SJCRH30 (cell line): Measurements from ENCODE around the gene KCNE3. TPM values are rescaled to one million over a fixed set of nuclear protein-coding genes. Genes with fewer than 3 reads are reported as not detected.

Source experiments
- DNase-seq, 2 experiments: peaks; one replicate each; pipeline ENCODE4 v3.0.0-alpha.2; 2015 to 2020
- H3K27ac ChIP-seq: fragments of 250-450 bp; sonication (Bioruptor Pico); 2 replicates; pipeline ENCODE4 v1.5.1; 2020; ENCODE audit warnings: mild to moderate bottlenecking, moderate library complexity
- H3K27me3 ChIP-seq: fragments of 250-450 bp; sonication (Bioruptor Pico); 2 replicates; pipeline ENCODE4 v1.5.1; 2020; ENCODE audit warnings: mild to moderate bottlenecking, moderate library complexity
- H3K36me3 ChIP-seq: fragments of 250-450 bp; sonication (Bioruptor Pico); 2 replicates; pipeline ENCODE4 v1.5.1; 2020; ENCODE audit warnings: mild to moderate bottlenecking, moderate library complexity
- H3K4me1 ChIP-seq: fragments of 250-450 bp; sonication (Bioruptor Pico); 2 replicates; pipeline ENCODE4 v1.5.1; 2020; ENCODE audit warnings: mild to moderate bottlenecking, moderate library complexity
- H3K4me3 ChIP-seq: fragments of 250-450 bp; sonication (Bioruptor Pico); 2 replicates; pipeline ENCODE4 v1.5.1; 2020; ENCODE audit warnings: mild to moderate bottlenecking, moderate library complexity
- H3K9me3 ChIP-seq: fragments of 250-450 bp; sonication (Bioruptor Pico); replicated peaks from 2 replicates; pipeline ENCODE4 v1.5.1; 2020; ENCODE audit warnings: mild to moderate bottlenecking, moderate library complexity
- total RNA-seq: library from RNA; depleted of rRNA; stranded (reverse); fragments of >200 nt; shearing (Covaris generic); gene quantifications from 2 replicates; pipeline ENCODE4 v1.2.3, GENCODE V29; 2014; rRNA removed

KCNE3 gene, protein sequence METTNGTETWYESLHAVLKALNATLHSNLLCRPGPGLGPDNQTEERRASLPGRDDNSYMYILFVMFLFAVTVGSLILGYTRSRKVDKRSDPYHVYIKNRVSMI
- total RNA-seq = not detected in 2 replicates

DNA sequence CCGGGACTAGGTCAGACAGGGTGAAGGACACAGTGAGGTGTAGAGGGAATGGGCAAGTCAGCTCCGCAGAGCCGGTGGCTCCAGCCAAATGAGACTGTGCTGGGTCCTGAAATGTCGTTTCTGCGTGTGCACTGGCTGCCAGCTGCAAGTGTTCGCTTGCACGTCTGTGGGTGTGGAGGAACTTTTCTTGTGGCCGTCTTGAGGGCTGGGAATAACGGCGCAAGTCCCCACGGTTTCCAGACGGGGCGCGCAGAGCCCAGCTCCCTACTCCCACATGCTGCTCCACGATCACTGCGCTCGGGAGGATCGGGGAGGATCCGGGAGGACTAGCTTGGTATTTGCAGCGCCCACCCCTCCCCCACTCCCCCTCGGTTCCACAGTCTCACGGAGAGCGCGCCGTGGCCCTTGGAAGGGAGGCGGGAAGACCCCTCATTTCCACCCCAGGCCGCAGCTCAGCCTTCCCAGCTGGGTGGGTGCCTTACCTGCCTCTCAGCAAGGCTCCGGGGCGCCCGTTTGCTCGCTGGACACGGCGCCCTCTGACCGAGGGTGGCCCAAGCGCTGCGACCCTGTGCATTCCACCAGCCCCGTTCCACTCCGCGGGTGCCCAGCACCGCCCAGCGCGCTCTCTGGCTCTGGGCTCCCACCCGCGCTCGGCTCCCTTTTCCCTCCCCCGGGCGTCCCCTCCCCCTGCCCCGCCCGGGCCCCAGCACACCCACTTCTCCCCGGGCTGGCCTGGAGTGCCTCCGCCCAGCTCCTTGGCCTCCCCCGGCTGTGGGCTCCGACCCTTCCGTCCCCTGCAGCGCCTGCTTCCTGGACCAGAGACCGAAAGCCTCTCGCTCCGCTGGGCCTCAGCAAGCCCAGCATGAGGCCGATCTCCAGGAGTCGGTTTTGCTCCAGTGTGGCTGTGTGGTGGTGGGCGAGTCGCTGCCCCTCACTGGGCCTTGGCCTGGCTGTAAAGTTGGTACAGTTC lies at the start of gene KCNE3:
Gene KCNE3, minus strand, starts transcription at position 634 of the 970 bp plus-strand sequence. CDS start 9,986 bp downstream, outside the sequence.
- Histone ChIP-seq H3K4me3 (no peak within 1 kb of the TSS), H3K27ac (no peak within 1 kb of the TSS), H3K36me3 (no peaks in the 10 kb centered on the region), H3K27me3 (no peaks in the 10 kb centered on the region), H3K4me1 (no peaks in the 10 kb centered on the region), H3K9me3 (no peaks in the 10 kb centered on the region; the same call in 1 of the 2 replicates)
- no peak for DNase-seq

DNA sequence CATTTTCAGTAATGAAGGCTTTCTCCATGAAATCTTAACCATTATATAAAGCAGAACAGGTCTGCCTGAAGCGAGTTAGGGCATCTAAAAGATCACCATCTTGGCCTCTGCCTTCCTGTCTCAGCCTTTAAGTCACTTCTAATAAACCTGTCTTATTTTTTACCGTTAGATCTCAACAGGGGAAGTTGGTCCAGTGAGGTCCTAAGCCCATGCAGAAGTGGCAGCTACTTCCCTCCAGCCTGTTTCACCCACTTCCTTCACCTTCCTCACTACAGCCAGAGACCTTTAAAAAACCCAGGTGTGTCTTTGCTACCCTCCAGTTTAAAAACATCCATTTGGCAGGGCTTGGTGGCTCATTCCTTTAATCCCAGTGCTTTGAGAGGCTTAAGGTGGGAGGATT lies 40.2 kb upstream of the KCNE3 start:
- no peaks in the 10 kb centered on the region for H3K36me3 ChIP-seq
- peaks cover 3% of the 10 kb centered on the region; the same call in 1 of the 2 replicates for H3K9me3 ChIP-seq
- no peaks in the 10 kb centered on the region for H3K27me3 ChIP-seq
- H3K4me1 ChIP-seq = no peaks in the 10 kb centered on the region
- no peak overlapping the region for H3K27ac ChIP-seq
- no peak overlapping the region for H3K4me3 ChIP-seq
- DNase-seq = no peak

DNA sequence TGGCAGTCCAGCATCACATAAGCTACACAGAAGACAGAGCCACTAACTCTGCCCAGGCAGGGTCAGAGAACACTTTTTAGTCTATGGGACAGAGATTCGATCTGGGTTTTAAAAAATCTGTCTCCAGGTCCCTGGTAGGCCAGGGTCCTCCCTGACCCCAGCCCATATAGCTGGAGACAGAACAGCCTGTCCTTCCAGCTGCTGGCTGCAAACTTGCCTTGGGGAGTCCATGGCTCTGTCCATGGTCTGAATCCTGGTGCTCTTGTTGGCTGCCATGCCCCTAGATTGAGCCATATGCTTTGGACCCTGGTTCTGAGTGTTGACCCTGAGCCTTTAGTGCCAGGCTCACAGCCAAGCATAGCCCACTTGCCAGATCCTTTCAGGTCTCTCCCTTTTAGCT lies 39.5 kb upstream of the KCNE3 start:
- Histone ChIP-seq H3K27me3 (no peaks in the 10 kb centered on the region), H3K27ac (no peak overlapping the region), H3K4me1 (no peaks in the 10 kb centered on the region), H3K4me3 (no peak overlapping the region), H3K36me3 (no peaks in the 10 kb centered on the region), H3K9me3 (peaks cover 4% of the 10 kb centered on the region; the same call in 1 of the 2 replicates)
- no peak for DNase-seq

DNA sequence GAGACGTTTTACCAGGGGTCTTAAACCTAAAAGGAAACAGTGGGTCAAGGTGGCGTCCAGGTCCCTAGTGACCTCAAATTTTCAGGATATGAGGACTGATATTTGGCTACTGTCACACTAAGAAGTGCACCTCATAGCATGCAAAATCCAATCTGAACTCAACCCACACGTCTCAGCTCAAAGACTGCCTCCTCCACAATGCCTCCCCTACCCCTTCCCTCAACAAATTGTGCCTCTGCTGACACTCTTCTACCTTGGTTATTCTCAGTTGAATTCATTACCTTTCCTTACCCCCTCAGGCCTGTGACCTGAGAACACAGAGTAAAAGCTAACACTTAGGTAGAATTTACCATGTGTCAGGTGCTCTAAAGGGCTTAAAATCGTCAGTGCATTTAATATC lies 38.6 kb upstream of the KCNE3 start:
- Histone ChIP-seq H3K27ac (no peak overlapping the region), H3K4me3 (no peak overlapping the region), H3K4me1 (no peaks in the 10 kb centered on the region), H3K36me3 (no peaks in the 10 kb centered on the region), H3K27me3 (no peaks in the 10 kb centered on the region), H3K9me3 (peaks cover 4% of the 10 kb centered on the region; the same call in 1 of the 2 replicates)
- DNase-seq = no peak

DNA sequence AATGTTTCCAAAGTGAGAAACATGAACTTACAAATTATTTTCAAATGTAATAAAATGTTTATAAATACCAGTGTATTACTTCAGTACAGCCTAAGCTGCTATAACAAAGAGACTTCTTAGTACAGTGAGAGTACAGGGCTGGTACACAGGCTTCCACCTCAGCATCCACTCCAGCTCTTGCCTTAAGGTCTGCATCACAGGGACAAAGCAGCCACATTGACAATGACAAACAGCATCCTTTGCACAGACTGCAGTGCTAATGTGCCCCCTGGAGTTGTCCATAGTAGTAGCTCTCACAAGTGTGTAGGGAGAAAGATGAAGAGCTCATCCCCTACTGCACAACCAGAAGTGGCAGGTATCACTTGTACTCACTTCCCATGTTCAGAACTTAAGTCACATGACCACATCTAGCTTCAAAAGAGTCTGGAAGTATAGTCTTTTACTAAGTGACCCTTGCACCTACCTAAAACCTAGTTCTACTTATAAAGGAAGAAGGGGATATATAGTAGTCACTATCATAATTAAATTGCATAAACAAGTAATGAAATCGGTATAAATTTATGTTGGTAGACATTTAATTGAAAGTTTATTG lies 36.8 kb upstream of the KCNE3 start:
- Histone ChIP-seq H3K4me3 (no peak overlapping the region), H3K9me3 (peaks cover 8% of the 10 kb centered on the region), H3K4me1 (no peaks in the 10 kb centered on the region), H3K36me3 (no peaks in the 10 kb centered on the region), H3K27ac (no peak overlapping the region), H3K27me3 (no peaks in the 10 kb centered on the region)
- no peak for DNase-seq

DNA sequence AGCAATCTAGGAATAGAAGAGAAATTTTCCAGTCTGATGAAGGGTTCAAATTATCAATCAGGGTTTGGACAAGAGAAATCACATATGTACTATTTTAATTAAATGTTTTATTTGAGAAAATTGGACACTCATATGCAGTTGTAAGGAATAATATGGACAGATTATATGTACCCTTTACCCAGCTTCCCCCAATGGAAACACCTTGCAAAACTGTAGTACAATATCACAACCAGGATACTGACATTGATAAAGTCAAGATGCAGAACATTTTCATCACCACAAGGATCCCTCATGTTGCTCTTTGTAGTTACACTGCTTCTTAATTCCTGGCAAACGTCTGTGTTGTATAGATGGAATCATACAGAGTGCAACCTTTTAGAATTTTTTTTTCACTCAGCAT lies 27.6 kb upstream of the KCNE3 start:
- no peak for DNase-seq
- no peaks in the 10 kb centered on the region for H3K36me3 ChIP-seq
- H3K9me3 ChIP-seq = no peaks in the 10 kb centered on the region; the same call in 1 of the 2 replicates

DNA sequence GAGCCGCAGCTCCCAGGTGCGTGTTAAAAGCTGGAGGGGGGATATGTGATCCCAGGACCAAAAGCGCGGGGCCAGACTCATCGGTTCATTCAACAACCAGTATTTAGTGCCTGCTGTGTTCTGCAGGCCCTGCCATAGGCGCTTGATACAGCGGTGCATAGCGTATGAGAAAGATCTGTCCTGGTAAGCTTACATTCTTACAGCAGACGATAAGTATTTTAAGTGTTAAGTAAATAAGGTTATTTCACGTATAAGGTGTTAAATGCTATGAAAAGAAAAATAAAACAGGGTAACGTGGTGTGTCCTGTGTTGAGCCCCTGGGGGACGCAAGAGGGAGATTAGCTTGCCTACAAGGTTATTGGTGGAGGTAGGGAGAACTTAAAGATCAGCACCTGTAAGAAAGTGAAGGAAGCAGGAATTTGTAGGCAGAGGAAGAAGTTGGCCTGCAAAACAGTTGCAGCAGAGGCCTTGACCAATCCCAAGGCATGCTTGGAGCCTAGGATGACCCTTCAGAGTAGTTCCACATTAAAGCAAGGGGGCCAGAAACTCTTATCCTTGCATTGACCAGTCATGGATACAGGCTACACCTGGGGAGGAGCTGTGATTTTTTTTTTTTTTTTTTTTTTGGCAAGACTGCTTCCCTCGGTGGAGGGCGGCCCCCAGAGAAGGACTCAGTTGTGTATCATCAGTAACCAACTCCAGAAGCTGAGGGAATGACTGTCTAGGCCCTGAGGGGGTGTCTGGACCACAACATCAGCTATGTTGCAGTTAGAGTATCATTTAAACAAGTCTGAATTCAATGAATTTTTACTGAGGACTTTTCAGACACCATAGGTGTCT lies 26.7 kb upstream of the KCNE3 start:
- DNase-seq = peak in 1 of 2 experiments; percentile 10
- Histone ChIP-seq H3K4me3 (peak overlapping the region; percentile 93), H3K36me3 (no peaks in the 10 kb centered on the region), H3K9me3 (no peaks in the 10 kb centered on the region; the same call in 1 of the 2 replicates), H3K4me1 (peaks cover 7% of the 10 kb centered on the region), H3K27ac (peak overlapping the region; percentile 86), H3K27me3 (no peaks in the 10 kb centered on the region)

More for the DNA sequence above, 27.6 kb upstream of the KCNE3 start:
- Histone ChIP-seq H3K4me3 (no peak overlapping the region), H3K4me1 (peaks cover 7% of the 10 kb centered on the region), H3K27me3 (no peaks in the 10 kb centered on the region), H3K27ac (no peak overlapping the region)

DNA sequence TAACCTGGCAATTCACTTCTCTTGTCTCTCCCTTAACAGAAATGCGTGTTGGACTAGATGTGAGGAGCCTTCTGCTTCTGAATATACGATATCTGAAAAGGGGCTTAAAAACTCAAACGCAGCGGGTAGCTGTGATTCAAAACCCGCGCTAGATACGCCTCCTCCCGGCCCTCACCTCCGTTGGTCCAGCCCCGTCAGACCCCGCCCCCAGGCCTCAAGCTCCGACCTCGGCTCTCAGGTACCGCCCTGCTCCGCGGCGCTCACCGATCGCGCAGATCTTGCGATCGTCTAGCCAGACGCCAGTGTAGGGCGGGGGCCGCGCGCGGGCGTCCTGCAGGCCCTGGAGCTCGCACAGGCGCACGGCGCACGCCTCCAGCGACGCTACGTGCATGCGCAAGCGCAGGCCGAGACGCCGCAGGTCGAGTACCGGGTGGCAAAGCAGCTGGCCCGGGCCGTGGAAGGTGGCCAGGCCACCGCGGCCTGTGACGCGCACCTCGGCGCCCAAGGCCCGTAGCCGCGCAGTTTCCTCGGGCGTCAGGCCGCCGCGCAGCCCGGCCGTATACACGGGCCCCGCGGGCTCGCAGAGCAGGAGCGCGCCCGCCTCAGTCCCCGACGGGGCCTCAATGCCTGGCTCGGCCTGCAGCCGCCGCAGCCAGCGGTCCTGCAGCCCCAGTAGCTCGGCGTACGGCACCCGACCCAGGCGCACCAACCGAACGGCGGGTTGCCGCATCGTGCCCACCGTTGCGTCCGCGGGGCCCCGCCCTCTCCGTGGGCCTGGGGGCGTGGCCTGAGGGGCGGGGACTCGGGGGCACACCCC lies 25.8 kb upstream of the KCNE3 start, which contains the start of gene LIPT2:
Gene LIPT2, minus strand, starts transcription at position 751 of the 817 bp plus-strand sequence. Its CDS starts 21 bp downstream, at position 730.
- H3K36me3 ChIP-seq = no peaks in the 10 kb centered on the region
- H3K9me3 ChIP-seq = no peaks in the 10 kb centered on the region; the same call in 1 of the 2 replicates
- H3K4me3 ChIP-seq = peak within 1 kb of the TSS; percentile 93
- H3K4me1 ChIP-seq = peaks cover 7% of the 10 kb centered on the region
- peak; percentile 97 to 98 for DNase-seq
- peak within 1 kb of the TSS; percentile 86 for H3K27ac ChIP-seq
- H3K27me3 ChIP-seq = no peaks in the 10 kb centered on the region

DNA sequence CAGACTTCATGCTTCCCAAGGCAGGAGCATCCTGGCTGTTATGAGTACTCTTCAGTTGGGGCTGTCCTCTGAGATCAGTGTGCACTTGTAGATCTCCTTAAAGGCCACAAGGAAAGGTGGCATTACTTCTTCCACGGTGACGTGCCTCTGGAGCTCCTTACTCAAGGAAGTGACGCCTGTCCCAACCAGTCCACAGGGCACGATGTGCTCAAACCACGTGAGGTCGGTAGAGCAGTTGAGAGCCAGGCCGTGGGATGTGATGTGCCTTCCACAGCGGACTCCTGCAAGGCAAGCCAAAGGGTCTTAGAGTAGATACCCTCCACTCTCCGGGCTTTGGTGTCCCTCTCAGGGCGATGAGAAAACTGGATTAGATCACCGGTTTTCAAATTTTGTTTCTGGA lies 24.7 kb upstream of the KCNE3 start:
- Histone ChIP-seq H3K27me3 (no peaks in the 10 kb centered on the region), H3K9me3 (no peaks in the 10 kb centered on the region; the same call in 1 of the 2 replicates), H3K4me3 (peak overlapping the region; percentile 93), H3K27ac (peak overlapping the region; percentile 86), H3K4me1 (peaks cover 7% of the 10 kb centered on the region), H3K36me3 (no peaks in the 10 kb centered on the region)
- peak; percentile 22 to 34 for DNase-seq

DNA sequence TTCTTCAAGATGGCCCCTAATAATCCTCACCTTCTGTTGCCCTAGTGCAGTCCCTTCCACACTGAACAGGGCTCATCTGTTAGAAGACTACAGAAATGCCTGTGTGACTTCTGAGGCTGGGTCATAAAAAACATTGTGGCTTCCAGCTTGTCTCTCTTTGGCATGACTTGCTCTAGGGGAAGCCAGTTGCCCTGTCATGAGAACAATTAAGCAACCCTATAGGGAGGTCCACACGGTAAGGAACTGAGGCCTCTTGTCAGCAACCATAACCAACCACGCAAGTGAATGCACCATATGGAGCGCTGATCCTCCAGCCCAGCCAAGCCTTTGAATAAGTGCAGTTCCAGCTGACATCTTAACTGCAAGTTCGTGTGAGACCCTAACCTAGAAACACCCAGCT lies 23.6 kb upstream of the KCNE3 start:
- no peaks in the 10 kb centered on the region for H3K9me3 ChIP-seq
- no peak for DNase-seq
- H3K27me3 ChIP-seq = no peaks in the 10 kb centered on the region
- H3K4me3 ChIP-seq = no peak overlapping the region
- no peak overlapping the region for H3K27ac ChIP-seq
- no peaks in the 10 kb centered on the region for H3K36me3 ChIP-seq
- H3K4me1 ChIP-seq = peaks cover 7% of the 10 kb centered on the region

DNA sequence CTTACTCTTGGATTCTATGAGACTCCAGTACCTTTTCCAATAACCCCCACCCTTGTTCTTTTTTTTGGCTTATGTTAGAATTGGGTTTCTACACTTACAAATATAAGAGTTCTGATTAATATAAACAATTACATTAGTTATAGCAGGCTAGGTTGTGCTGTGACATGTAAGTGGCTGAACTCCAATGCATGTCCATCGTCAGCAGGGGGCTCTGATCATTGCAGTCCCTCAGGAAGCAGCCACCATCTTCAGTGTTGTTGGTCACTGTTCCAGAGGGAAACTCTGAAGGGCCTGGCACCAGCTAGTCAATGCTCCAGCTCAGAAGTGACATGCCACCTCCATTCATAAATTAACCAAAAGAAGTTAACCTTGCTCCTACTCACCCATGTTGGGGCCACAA lies 20.5 kb upstream of the KCNE3 start:
- peak in 1 of 2 experiments; percentile 18 for DNase-seq
- no peak overlapping the region for H3K27ac ChIP-seq

DNA sequence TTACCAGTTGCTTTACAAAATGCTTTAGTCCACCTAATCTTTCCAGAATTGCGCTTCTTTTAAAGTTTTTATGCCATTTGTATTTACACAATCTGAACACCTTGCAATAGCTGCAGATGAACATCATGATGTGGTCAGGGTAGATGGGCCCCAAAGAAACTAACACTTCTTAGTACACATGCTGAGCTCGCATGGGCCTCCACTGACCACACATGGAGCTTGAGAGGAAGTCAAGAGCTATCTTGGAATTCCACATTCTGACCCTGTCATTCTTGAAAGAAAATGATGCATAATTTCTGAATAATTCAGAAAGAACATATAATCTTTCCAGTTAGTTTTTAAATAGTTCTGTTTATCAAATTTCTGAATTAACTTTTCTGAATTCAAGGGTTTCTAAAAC lies 18.5 kb upstream of the KCNE3 start:
- H3K4me3 ChIP-seq = no peak overlapping the region
- no peaks in the 10 kb centered on the region for H3K9me3 ChIP-seq
- H3K4me1 ChIP-seq = no peaks in the 10 kb centered on the region
- DNase-seq = no peak
- H3K36me3 ChIP-seq = no peaks in the 10 kb centered on the region
- H3K27me3 ChIP-seq = no peaks in the 10 kb centered on the region
- H3K27ac ChIP-seq = no peak overlapping the region

More for the DNA sequence above, 20.5 kb upstream of the KCNE3 start:
- Histone ChIP-seq H3K9me3 (no peaks in the 10 kb centered on the region), H3K4me1 (peaks cover 5% of the 10 kb centered on the region), H3K27me3 (no peaks in the 10 kb centered on the region), H3K4me3 (no peak overlapping the region), H3K36me3 (no peaks in the 10 kb centered on the region)

DNA sequence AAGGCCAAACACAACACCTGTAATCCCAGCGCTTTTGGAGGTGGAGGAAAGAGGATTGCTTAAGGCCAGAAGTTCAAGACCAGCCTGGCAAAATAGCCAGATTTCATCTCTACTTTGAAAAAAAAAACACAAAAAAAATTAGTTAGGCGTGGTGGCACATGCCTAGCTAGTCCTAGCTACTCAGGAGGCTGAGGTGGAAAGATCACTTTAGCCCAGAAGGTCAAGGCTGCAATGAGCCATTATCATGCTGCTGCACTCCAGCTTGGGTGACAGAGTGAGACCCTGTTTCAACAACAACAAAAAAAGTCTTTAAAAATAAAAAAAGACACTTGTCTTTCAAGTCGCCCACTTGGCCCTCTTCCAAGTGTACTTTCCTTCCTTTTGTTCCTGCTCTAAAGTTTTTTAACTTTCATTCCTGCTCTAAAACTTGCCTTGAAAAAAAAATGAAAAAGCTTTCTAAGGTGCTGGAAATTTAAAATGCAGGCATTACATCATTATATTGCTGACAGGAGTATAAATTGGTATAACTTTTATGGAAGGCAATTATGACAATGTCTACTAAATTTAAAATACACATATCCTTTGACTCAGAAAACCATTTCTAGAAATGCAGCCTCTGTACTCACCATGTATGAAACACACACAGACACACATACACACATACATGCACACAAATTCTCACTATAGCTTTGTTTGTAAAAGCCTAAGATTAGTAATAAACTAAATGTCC lies 13.5 kb upstream of the KCNE3 start:
- Histone ChIP-seq H3K27ac (no peak overlapping the region), H3K27me3 (no peaks in the 10 kb centered on the region), H3K4me1 (no peaks in the 10 kb centered on the region), H3K4me3 (no peak overlapping the region), H3K9me3 (no peaks in the 10 kb centered on the region), H3K36me3 (no peaks in the 10 kb centered on the region)
- DNase-seq = no peak
